Posterior vena cava (tissue), 2 donors: ENCODE results near the gene CARD9. TPM values are rescaled to one million over a fixed set of nuclear protein-coding genes. Genes with fewer than 3 reads are reported as not detected.
"Not testable (repeated sequence)": the region's sequence is repeated elsewhere in the genome, so short reads cannot be mapped to it uniquely, and the experiment has no call there.

Experiments used
- DNase-seq: peaks from one replicate; pipeline ENCODE4 v3.0.0-alpha.2; 2020; ENCODE audit warnings: low spot score
- intact Hi-C, 2 donors: fragments of 100-400 bp; cut with DNase I; formaldehyde crosslinking; loops; one replicate each; pipeline versions ENCODE4 v1.14.1 to v1.14.2; 2022 to 2023
- long read RNA-seq, 2 donors: library from polyadenylated mRNA; unstranded; transcript quantifications; one replicate each; pipeline ENCODE4 v2.0.0, GENCODE V29; 2020 to 2021
- total RNA-seq, 2 donors: library from RNA; stranded (reverse); fragmentation: NEBNext Ultra II Directional; extraction: Animal tissue kit (Norgen Biotek cat#: 25700); gene quantifications; one replicate each; pipeline ENCODE4 v1.2.1, GENCODE V29; 2021
- donor health status: DM: yes; HTN: yes; CAD: no.
- donor health status: DM: yes; HTN: yes; CAD: no.

CARD9 gene, protein sequence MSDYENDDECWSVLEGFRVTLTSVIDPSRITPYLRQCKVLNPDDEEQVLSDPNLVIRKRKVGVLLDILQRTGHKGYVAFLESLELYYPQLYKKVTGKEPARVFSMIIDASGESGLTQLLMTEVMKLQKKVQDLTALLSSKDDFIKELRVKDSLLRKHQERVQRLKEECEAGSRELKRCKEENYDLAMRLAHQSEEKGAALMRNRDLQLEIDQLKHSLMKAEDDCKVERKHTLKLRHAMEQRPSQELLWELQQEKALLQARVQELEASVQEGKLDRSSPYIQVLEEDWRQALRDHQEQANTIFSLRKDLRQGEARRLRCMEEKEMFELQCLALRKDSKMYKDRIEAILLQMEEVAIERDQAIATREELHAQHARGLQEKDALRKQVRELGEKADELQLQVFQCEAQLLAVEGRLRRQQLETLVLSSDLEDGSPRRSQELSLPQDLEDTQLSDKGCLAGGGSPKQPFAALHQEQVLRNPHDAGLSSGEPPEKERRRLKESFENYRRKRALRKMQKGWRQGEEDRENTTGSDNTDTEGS
- 1 to 10 TPM; 3.1 to 3.9 TPM for total RNA-seq
- long read RNA-seq, donor 1, partial matches to known transcripts = 1 of 2 reads
- long read RNA-seq, donor 1, other reads (novel, unspliced or antisense) = 0 of 2 reads
- long read RNA-seq, donor 2, transcript CARD9-201 (13 exons, 2,123 nt) = major isoform, 11 of 13 reads
- long read RNA-seq, donor 2, partial matches to known transcripts = 2 of 13 reads
- long read RNA-seq, donor 2, other reads (novel, unspliced or antisense) = 0 of 13 reads

DNA sequence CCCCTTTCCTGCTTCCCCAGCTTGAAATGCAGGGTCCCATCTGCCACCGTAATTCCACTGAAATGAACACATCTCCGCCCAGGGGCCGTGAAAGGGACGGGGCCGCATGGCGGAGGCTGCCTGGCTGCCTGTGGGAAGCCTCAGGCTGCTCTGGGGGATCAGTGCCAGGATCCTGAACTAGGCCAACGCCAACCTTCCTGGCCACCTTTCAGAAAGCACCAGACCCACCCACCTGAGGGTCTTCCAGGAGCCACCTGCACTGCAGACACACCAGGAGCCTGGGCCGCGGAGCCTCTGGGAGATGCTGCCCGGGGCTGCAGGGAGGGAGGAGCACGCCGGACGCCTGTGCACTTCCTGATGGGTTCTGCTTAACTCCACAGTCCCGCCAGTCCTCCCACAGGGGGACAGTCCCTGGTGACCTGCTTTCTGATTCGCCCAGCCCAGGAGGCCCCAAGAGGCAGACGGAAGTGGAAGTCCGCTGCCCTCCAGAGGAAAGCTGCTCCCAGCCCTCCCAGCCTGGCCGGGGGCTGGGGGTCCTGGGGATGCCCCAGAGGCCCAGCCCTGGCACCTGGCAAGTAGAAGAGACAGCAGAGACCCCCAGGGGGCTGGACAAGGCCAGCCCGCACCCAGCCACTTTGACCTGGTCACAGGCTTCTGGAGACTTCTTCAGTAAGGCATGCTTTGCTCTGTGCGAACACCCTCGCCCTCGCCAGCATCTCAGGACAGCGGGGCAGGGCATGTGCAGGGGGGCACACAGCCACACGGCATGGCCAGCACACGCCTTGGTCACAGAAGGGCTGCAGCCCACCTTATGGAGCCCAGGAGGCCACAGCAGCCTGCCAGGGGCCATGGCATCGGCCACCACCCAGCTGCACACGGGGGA, at the start of gene CARD9:
Gene CARD9, minus strand, starts transcription at position 370 of the 883 bp plus-strand sequence. CDS start 1,591 bp downstream, outside the sequence.
- no peak for DNase-seq
- intact Hi-C loops = no loop called here

DNA sequence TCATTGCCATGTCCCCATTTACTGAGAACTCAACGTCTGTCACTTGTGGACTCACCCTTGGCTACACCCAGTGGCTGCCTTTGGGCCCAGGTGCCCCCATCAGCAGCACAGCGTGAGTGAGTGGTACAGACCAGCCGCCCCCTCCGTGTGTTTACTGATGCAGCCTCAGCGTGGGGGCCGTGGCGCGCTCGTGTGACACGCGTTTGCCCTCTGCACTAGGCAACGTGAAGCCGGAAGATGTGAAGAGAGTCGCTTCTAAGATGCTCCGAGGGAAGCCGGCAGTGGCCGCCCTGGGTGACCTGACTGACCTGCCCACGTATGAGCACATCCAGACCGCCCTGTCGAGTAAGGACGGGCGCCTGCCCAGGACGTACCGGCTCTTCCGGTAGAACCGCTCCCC, 49.4 kb upstream of the CARD9 start:
- intact Hi-C loops = no loop called here

DNA sequence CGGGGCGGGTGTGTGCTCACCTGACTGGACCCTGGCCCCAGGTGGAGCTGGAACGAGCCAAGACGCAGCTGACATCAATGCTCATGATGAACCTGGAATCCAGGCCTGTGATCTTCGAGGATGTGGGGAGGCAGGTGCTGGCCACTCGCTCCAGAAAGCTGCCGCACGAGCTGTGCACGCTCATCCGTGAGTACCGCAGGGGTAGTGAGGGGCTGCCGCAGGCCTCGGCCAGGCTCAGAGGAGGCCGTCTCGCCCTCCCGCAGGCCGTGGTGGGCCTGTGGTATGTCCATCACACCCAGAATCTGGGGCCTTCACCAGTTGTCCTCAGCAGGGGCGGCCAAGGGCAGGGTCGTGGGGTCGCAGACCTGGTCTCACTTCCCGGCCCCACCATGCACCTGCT, 48.3 kb upstream of the CARD9 start:
- intact Hi-C loops = no loop called here
- no peak for DNase-seq

More for the DNA sequence above, 49.4 kb upstream of the CARD9 start:
- no peak for DNase-seq

DNA sequence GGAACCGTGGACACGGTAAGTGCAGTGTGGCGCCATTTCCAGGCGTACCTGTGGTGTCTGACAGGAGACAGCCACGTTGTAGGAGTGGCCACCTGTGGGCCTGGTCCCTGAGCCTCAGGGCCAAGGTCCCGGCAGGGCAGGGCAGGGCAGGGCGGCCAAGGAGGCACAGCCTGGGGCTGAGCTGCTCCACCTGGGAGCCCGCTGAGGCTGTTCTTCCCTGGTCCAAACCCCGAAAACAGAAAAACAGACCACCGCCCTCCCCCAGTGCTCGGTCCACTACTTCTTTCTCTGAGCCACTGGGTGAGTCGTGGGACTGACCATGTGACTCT, 45.6 kb upstream of the CARD9 start:
- no peak for DNase-seq
- intact Hi-C loops = no loop called here

DNA sequence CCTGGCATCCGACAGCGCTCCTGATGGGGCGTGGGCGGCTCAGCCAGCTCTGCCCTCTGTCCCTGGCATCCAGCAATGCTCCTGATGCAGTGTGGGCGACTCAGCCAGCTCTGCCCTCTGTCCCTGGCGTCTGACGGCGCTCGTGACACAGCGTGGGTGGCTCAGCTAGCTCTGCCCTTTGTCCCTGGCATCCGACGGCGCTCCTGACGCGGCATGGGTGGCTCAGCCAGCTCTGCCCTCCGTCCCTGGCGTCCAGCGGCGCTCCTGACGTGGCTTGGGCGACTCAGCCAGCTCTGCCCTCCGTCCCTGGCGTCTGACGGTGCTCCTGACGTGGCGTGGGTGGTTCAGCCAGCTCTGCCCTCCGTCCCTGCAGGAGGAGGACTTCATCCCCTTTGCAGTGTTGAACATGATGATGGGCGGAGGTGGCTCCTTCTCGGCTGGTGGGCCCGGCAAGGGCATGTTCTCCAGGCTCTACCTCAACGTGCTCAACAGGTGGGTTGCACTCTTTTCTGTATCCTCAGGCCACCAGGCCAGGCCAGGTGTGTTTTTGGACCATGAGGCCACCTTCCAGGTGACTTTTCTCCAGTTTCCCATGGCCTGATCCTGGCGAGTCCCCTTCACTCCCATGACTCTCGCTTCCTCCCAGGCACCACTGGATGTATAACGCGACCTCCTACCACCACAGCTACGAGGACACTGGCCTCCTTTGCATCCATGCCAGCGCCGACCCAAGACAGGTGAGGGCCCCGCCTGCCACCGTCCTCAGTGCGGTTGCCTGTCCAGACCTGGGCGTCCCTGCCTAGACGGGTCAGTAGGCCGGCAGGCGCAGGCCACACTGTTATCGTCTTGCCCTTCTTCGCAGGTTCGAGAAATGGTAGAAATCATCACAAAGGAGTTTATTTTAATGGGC, 45.0 kb upstream of the CARD9 start:
- intact Hi-C loops = no loop called here
- DNase-seq = no peak

DNA sequence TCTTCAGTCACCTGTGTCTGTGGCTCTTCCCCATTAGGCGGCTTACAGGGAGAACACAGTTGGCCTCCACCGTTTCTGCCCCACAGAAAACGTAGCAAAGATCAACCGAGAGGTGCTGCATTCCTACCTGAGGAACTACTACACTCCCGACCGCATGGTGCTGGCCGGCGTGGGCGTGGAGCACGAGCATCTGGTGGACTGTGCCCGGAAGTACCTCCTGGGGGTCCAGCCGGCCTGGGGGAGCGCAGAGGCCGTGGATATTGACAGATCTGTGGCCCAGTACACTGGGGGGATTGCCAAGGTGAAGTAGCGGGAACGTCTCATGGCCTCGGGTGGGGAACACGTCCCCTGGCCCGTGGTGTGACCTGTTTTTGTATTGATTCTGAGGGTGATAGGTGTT, 43.4 kb upstream of the CARD9 start:
- DNase-seq = no peak
- intact Hi-C loops = no loop called here

DNA sequence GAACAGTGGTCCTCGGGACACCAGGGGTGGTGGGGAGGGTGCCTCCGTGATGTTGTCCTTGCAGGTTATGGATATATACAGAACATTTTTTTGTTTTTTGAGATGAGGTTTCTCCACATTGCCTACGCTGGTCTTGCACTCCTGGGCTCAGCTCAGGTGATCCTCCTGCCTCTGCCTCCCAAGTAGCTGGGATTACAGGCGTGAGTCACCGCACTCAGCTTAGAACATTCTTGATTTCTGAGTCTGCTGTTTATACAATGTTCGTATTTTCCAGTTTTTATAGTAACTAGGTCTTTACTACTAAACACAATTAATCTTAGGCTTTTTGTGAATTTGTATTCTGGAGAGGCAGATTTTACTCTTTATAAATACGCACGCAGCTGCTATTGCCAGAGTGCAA, 43.0 kb upstream of the CARD9 start:
- DNase-seq = no peak
- intact Hi-C loops = no loop called here

DNA sequence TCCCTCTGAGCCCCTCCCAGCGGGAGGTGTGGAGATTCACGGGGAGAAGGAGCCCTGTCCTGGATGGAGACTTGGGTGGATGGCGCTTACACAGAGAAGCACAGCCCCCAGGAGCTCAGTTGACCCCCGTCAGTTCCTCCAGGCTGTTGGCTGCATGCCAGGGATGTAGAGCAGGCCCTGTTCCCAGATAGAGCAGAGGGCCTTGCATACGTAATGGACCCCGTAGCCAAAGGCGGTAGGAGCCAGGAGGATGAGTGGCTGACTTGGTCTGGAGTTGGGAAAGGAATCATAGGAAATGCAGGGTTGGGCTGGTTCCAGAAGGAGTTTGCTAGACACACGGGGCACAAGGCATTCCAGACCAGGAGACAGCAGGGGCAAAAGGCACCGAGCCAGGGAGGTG, 39.5 kb upstream of the CARD9 start:
- intact Hi-C loops = no loop called here
- DNase-seq = no peak

DNA sequence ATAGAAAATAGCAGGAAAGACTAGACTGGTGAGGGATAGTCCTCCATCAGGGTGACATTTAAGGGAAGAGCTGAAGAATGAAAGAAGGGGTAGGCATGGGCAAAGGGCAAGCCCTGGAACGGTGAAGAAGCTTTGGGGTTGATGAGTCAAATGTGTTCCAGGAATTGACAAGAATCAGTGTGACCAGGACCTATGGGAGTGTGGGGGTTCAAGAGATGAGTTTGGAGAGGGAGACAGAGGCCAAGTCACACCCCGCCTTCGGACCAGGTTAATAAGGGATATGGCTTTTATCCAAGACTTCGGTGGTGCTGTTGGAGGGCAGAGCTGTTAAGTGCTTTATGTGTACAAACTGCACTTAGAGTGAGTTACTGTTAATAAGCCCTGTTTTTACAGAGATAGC, 37.9 kb upstream of the CARD9 start:
- no peak for DNase-seq
- intact Hi-C loops = no loop called here

DNA sequence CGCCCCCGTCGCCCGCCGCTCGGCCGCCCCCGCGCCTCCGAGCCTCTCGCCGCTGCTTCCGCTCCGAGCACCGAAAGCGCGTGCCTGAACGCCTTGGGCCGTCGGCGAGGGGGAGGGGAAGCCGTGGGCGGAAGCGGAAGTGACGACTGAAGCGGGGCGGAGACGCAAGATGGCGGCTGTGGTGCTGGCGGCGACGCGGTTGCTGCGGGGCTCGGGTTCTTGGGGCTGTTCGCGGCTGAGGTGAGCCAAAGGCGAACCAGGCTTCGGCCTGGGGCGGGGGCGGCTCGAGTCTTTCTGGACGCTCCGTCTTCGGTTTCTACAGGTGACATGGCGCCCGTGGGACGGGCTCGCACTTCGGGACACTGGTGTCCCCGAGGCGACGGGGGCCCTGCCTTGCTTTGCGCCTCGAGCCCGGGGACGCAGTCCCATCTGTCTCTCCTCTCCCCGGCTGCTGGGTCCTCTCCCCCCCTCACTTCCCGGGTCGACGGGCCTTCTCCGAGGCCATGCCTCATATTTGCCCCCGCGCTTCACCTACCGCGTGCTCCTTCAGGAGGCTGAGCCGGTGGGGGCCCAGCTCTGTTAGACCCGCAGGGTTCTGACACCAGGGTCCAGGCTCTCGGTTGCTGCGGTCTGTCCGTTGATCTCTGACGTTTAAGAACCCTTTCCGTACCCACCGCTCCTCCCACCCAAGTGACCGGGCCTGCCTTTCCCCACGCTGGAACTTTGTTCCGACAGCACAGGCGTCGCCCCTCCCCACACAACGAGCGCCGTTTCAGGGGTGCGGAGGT, 37.2 kb upstream of the CARD9 start, which contains the start of the genes ENTR1 and PMPCA:
Gene ENTR1, minus strand, starts transcription at position 115 of the 788 bp plus-strand sequence. CDS start 217 bp downstream, outside the sequence.
Gene PMPCA, plus strand, starts transcription at position 159 of the 788 bp plus-strand sequence. Its CDS starts 11 bp downstream, at position 170.
- DNase-seq = peak; percentile 98
- intact Hi-C loops = no loop called here

DNA sequence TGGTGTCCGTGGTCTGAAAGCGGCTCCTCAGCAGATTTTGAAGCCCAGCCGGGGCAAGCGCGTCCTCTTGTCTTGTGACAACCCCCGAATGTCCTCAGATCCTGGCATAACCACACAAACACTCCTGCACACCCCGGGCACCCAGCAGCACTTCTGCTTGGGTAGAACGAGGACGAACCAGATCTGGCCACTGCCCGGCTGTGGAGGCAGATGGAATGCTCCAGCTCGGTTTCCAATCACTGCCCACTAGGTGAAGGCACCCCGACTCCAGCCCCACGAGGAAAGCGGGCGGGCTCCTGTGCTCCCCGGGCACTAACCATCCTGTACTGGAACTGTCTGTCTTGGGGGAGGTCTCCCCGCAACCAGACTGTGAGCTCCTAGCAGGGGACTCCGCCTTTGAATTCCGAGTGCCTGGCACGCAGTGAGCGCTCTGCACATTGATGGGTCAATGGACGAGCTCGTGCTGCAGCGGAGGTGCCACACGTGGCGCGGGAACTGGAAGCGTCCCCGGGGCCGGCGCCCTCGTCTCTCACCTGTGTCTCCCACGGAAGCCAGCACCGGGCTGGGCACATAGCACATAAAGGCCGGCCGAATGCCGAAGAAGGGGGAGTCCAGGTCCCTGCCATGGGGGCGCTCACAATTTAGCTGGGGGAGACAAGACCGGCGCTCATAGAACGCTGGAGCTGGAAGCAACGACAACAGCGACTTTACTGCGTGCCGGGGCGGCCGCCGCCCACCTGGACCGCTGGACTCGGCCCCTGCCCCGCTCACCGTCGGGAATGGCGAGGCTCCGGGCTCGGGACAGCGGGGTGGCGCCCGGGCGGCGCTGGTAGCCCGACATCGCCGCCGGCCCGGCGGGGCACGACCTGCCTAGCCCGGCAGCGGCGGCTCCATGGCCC, 36.3 kb upstream of the CARD9 start:
- intact Hi-C loops = no loop called here
- no peak for DNase-seq

DNA sequence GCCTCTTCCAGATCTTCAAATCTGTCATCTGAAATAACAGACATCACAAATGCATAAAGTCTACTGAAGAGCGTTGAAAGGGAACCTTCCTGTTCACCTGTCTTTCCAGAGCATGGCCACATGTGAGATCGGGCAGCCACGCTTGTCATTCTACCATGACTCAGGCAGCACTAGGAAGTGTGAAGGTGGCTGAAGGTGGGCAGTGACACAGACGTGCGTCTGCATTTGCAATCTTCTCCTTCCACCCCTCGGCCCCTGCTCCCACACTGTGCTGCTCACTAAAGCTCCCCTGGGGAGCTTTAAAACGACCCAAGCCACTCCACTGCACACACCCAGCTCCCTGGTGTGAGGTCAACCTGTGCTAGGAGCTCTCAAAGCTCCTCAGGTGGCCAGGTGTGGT, 34.4 kb upstream of the CARD9 start:
- intact Hi-C loops = no loop called here
- no peak for DNase-seq

DNA sequence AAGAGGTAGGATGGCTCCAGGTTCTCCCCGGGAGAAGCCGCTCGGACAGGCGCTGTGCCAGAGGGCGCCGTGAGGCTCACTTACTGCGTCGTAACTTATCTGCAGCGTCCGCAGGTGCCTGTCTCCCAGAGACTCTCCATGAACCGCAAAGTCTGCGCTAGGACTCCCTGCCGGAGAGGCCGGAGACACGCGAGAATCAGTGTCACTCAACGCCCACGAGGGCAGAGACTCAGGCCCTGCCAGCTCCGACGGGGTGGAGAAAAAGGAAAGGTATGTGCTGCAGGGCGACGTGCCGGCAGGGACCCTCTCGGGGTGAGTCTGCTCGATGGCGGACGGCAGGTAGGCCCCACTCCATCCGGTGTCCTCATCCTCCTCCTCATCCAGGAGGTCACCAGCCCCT, 33.6 kb upstream of the CARD9 start:
- intact Hi-C loops, DNase-seq: not testable (repeated sequence)

DNA sequence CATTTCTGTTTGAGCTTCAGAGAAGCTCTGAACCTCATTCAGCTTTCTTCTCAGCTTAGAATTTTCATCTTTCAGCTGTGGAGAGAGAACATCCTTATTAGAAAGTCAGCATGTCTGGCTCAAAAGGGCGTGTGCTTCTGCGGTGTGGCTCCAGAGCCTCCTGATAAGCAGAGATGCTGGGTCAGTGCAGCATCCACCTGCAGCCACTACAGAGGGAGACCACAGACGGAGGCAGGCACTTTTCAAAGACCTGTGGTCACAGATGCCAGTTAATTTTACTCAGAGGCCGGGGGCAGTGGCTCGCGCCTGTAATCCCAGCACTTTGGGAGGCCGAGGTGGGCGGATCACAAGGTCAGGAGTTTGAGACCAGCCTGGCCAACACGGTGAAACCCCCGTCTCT, 32.4 kb upstream of the CARD9 start:
- DNase-seq, intact Hi-C loops: not testable (repeated sequence)

DNA sequence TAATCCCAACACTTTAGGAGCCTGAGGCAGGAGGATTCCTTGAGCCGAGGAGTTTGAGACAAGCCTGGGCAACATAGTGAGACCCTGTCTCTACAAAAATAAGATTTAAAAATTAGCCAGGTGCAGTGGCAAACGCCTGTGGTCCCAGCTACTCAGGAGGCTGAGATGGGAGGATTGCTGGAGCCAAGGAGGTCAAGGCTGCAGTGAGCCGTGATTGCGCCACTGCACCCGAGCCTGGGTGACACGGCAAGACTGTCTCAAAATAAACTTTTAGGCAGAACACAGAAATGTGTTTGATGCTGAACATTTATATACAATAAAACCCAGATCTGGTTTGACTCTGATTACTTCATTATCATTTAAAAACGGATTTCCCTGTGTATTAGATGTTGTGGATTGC, 32.0 kb upstream of the CARD9 start:
- no peak for DNase-seq
- intact Hi-C loops = no loop called here

DNA sequence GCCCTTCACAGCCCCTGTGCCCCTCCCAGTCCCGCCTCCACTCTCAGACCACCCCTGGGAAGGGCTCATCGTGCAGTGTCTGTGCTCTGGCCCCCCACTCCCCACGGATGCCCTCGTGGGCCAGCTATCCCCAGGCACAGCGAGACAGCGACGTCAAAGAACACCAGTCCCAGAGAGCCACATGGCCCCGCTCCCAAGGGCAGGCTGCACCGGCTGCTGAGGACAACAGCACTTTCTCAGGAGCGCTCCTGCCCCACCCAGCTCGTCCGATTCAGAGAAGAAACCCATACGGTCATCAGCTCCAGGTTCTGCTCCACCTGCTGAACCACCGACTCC, 31.3 kb upstream of the CARD9 start:
- DNase-seq = no peak
- intact Hi-C loops = loop anchor here in 1 of 2 donors (5.0 kb wide), 1 partner anchor 67 kb away; no protein-coding TSS in a partner anchor
